MCF 10A (cell line): ENCODE measurements around the gene RANGAP1. TPM values are rescaled to one million over a fixed set of nuclear protein-coding genes. Genes with fewer than 3 reads are reported as not detected.
"Not testable (repeated sequence)": the region's sequence is repeated elsewhere in the genome, so short reads cannot be mapped to it uniquely, and the experiment has no call there.

Experiments
- BruUV-seq: library from RNA; stranded (reverse); fragments of 400-500 nt; replicated peaks from 2 replicates; lab custom pipeline; 2021; lab: Mats Ljungman, UMichigan
- CTCF ChIA-PET: fragments of 300-600 bp; sonication (Branson Sonifier 250); formaldehyde crosslinking; extraction: SDS; loops from one replicate; lab custom pipeline; 2021; ENCODE audit warnings: antibody characterized with exemption, inconsistent platforms; lab: Yijun Ruan, JAX
- POLR2A ChIA-PET: fragments of 300-600, 350-650 bp; sonication (Branson Sonifier 250); formaldehyde crosslinking; extraction: SDS; loops from one replicate; lab custom pipeline; 2020; ENCODE audit warnings: antibody characterized with exemption, inconsistent platforms; lab: Yijun Ruan, JAX
- DNase-seq: peaks from one replicate; pipeline ENCODE4 v3.0.0-alpha.2; 2018; ENCODE audit not compliant: unreplicated experiment
- H3K27ac Mint-ChIP-seq: one replicate; pipeline ENCODE4 v1.8.0; 2022; ENCODE audit warnings: mild to moderate bottlenecking, low read depth, mixed read lengths; ENCODE audit not compliant: unreplicated experiment
- H3K27me3 Mint-ChIP-seq: one replicate; pipeline ENCODE4 v1.8.0; 2022; ENCODE audit warnings: mixed read lengths; ENCODE audit not compliant: insufficient read depth, unreplicated experiment
- H3K36me3 Mint-ChIP-seq: one replicate; pipeline ENCODE4 v1.8.0; 2022; ENCODE audit warnings: mild to moderate bottlenecking, moderate library complexity, mixed read lengths; ENCODE audit not compliant: insufficient read depth, unreplicated experiment
- H3K4me1 Mint-ChIP-seq: one replicate; pipeline ENCODE4 v1.8.0; 2022; ENCODE audit warnings: mixed read lengths; ENCODE audit not compliant: insufficient read depth, unreplicated experiment
- H3K4me3 Mint-ChIP-seq: one replicate; pipeline ENCODE4 v1.8.0; 2022; ENCODE audit warnings: mild to moderate bottlenecking, moderate library complexity, mixed read lengths; ENCODE audit not compliant: unreplicated experiment
- H3K9me3 Mint-ChIP-seq: one replicate; pipeline ENCODE4 v1.8.0; 2022; ENCODE audit warnings: mixed read lengths; ENCODE audit not compliant: unreplicated experiment
- intact Hi-C: fragments of 100-400 bp; cut with micrococcal nuclease; formaldehyde crosslinking; loops from 2 replicates; pipeline ENCODE4 v1.14.1; 2022
- total RNA-seq: library from RNA; stranded (reverse); gene quantifications from 2 replicates; pipeline ENCODE4 v1.2.3, GENCODE V29; 2022
- TF ChIP-seq, protein P1 (sequence below): fragments of 200-600 bp; IDR thresholded peaks from one replicate; pipeline ENCODE4 v1.8.0; 2022; ENCODE audit warnings: antibody characterized with exemption, mild to moderate bottlenecking; ENCODE audit not compliant: unreplicated experiment

RANGAP1 gene
- total RNA-seq, 1 experiment from 2014 or later = 117 TPM

DNA sequence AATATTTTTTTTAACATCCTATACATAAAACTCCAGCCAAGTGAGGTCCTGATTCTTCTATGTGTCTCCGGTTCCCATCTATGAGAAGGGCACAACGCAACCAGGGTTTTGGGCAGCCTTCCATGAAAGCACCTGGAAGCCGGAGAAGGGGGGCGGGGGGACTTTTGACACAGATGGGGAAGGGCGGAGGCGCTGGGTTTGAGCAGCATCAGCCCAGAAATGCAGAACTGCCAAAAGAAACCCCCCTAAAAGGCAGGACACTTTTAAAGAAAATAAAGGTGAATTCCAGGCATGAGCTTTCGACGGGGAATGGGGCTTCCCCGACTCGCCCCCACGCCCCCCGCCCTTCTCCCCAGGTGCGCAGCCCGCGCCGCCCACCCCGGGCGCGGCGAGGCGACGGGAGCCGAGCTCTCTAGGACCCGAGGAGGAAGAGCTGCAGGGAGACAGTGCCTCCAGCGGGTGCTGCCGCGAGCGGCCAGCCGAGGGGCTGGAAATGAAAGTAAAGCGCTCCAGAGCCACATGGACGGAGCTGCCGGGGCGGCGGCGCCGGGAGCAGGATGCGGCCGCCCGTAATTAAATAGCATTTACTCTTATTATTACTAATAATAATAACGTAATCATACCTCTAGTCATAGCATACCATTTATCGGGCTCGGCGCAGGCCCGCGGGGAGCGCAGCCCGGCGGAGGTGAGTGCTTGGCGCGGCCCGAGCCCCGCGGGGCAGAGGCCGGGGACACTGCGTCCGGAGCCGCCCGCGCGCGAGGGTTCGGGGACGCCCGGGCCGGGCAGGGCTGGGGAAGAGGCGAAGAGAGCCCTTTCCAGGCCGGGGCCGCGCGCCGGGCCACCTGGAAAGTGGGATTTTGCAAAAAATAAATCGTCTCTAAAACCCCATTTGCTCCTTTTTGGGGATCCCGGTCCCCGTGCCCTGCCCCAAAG lies 15.4 kb upstream of the RANGAP1 start, which contains the start of gene ZC3H7B:
Gene ZC3H7B (plus strand): TSS at position 441 of the 936 bp plus-strand sequence. CDS start 19,136 bp downstream, outside the sequence.
- BruUV-seq = TSS peak; percentile 27
- POLR2A ChIA-PET = interaction anchor here (0.7 to 5.5 kb wide), 14 partner anchors 12 to 350 kb away, joined by 3 to 88 read pairs (median 4); partner anchors contain the start of genes RANGAP1, RBX1 and TEF
- intact Hi-C loops = loop anchor here (1.0 kb wide), 1 partner anchor 45 kb away; no protein-coding TSS in a partner anchor
- peak; percentile 82 for DNase-seq
- Mint-ChIP-seq H3K27ac (peak within 1 kb of the TSS; percentile 90), H3K27me3 (no peaks in the 10 kb centered on the region), H3K4me1 (peaks cover 26% of the 10 kb centered on the region), H3K9me3 (no peaks in the 10 kb centered on the region), H3K4me3 (peak within 1 kb of the TSS; percentile 75), H3K36me3 (peaks cover 14% of the 10 kb centered on the region)
- CTCF ChIA-PET = interaction anchor here (0.5 to 0.8 kb wide), 4 partner anchors 14 to 398 kb away, joined by 3 to 4 read pairs (median 3); no protein-coding TSS in a partner anchor
- TF ChIP-seq, protein P1, sequence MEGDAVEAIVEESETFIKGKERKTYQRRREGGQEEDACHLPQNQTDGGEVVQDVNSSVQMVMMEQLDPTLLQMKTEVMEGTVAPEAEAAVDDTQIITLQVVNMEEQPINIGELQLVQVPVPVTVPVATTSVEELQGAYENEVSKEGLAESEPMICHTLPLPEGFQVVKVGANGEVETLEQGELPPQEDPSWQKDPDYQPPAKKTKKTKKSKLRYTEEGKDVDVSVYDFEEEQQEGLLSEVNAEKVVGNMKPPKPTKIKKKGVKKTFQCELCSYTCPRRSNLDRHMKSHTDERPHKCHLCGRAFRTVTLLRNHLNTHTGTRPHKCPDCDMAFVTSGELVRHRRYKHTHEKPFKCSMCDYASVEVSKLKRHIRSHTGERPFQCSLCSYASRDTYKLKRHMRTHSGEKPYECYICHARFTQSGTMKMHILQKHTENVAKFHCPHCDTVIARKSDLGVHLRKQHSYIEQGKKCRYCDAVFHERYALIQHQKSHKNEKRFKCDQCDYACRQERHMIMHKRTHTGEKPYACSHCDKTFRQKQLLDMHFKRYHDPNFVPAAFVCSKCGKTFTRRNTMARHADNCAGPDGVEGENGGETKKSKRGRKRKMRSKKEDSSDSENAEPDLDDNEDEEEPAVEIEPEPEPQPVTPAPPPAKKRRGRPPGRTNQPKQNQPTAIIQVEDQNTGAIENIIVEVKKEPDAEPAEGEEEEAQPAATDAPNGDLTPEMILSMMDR = peak; percentile 38

DNA sequence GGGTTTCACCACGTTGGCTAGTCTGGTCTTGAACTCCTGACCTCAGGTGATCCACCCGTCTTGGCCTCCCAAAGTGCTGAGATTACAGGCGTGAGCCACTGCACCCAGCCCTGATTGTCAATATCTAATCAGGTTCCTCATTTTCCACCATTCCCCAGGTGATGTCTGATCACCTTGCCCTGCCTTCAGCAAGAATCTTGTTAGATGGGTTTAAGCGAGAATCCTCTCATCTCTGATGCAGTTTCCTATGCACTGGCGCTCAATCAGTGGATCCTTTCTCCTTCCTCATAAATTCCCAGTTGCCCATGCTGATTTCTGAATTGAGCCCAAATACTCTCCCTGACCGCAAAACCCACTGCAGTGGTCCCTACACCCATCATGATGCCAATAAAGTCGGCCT lies 14.7 kb upstream of the RANGAP1 start:
- Mint-ChIP-seq H3K36me3 (peaks cover 9% of the 10 kb centered on the region), H3K27ac (no peak overlapping the region), H3K4me1 (peaks cover 22% of the 10 kb centered on the region), H3K4me3 (peak overlapping the region; percentile 75), H3K9me3 (no peaks in the 10 kb centered on the region), H3K27me3 (no peaks in the 10 kb centered on the region)
- POLR2A ChIA-PET = interaction anchor here (0.7 to 5.5 kb wide), 7 partner anchors 12 to 207 kb away, joined by 3 to 88 read pairs (median 5); partner anchors contain the start of gene RANGAP1
- intact Hi-C loops = loop anchor here (1.0 kb wide), 1 partner anchor 44 kb away; no protein-coding TSS in a partner anchor
- TF ChIP-seq, protein P1 = no peak
- no TSS peak for BruUV-seq
- no peak for DNase-seq
- CTCF ChIA-PET = interaction anchor here (0.6 to 0.7 kb wide), 2 partner anchors 25 to 63 kb away, joined by 3 to 4 read pairs; no protein-coding TSS in a partner anchor

DNA sequence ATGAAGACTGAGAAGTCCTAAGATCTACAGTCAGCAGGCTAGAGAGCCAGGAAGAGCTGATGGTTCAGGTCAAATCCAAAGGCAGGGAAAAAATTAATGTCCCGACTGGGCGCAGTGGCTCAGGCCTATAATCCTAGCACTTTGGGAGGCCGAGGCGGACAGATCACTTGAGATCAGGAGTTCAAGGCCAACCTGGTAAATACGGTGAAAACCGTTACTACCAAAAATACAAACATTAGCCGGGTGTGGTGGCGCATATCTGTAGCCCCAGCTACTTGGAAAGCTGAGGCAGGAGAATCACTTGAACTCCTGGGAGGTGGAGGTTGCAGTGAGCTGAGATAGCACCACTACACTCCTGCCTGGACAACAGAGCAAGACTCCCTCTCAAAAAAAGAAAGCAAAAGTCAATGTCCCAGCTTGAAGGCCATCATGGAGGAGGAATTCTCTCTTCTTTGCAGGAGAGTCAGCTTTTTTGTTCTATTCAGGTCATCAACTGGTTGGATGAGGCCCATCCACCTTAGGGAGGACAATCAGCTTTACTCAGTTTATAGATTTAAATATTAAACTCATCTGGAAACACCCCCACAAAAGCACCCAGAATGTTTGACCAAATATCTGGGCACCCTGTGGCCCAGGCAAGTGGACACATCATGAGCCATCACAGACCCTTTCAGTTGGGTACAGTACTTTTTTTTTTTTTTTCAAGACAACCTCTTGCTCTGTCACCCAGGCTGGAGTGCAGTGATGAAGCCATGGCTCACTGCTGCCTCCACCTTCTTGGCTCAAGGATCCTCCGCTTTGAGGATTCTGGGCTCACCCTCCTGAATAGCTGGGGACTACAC lies 11.1 kb upstream of the RANGAP1 start:
- no peak for DNase-seq
- POLR2A ChIA-PET = interaction anchor here (0.6 to 1.4 kb wide), 3 partner anchors 9 to 11 kb away, joined by 3 to 6 read pairs (median 4); no protein-coding TSS in a partner anchor
- Mint-ChIP-seq H3K4me3 (no peak overlapping the region), H3K36me3 (no peaks in the 10 kb centered on the region), H3K4me1 (peaks cover 5% of the 10 kb centered on the region), H3K27me3 (no peaks in the 10 kb centered on the region), H3K9me3 (no peaks in the 10 kb centered on the region), H3K27ac (no peak overlapping the region)
- CTCF ChIA-PET = interaction anchor here (0.7 to 1.0 kb wide), 3 partner anchors 11 to 221 kb away, joined by 3 to 5 read pairs (median 3); partner anchors contain the start of gene RANGAP1
- TF ChIP-seq, protein P1 = no peak
- BruUV-seq = no TSS peak
- intact Hi-C loops = no loop called here

DNA sequence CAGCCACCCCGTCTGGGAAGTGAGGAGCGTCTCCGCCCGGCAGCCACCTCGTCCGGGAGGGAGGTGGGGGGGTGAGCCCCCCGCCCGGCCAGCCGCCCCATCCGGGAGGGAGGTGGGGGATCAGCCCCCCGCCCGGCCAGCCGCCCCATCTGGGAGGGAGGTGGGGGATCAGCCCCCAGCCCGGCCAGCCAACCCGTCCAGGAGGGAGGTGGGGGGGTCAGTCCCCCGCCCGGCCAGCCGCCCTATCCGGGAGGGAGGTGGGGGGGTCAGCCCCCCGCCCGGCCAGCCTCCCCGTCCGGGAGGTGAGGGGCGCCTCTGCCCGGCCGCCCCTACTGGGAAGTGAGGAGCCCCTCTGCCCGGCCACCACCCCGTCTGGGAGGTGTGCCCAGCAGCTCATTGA lies 8.8 kb upstream of the RANGAP1 start:
- CTCF ChIA-PET, H3K27me3 Mint-ChIP-seq, H3K9me3 Mint-ChIP-seq, DNase-seq, BruUV-seq, H3K36me3 Mint-ChIP-seq, POLR2A ChIA-PET, H3K4me3 Mint-ChIP-seq, H3K4me1 Mint-ChIP-seq, intact Hi-C loops, H3K27ac Mint-ChIP-seq: not testable (repeated sequence)
